Panc1 (cell line): ENCODE data around the gene ARID2. TPM values are rescaled to one million over a fixed set of nuclear protein-coding genes. Genes with fewer than 3 reads are reported as not detected.
A peak's percentile ranks its signal among the peaks of the same experiment; 100 is the strongest.

ENCODE experiments used
- ATAC-seq: fragments of 200-7000 bp; cut with Tn5 transposase; 2 replicates; pipeline ENCODE4 v1.9.1; 2020; ENCODE audit warnings: mild to moderate bottlenecking, moderate library complexity
- BruUV-seq: library from RNA; stranded (reverse); fragments of 400-500 nt; replicated peaks from 2 replicates; lab custom pipeline; 2021; lab: Mats Ljungman, UMichigan
- CTCF ChIA-PET: fragments of 300-600 bp; sonication (Branson Sonifier 250); formaldehyde crosslinking; loops from one replicate; lab custom pipeline; 2022; ENCODE audit warnings: antibody characterized with exemption; lab: Charles Lee
- POLR2A ChIA-PET: fragments of 300-600 bp; sonication (Branson Sonifier 250); formaldehyde crosslinking; loops from one replicate; lab custom pipeline; 2022; ENCODE audit warnings: antibody characterized with exemption; lab: Charles Lee
- DNase-seq: peaks from one replicate; pipeline ENCODE4 v3.0.0-alpha.2; 2010; ENCODE audit warnings: low read depth, low spot score
- H3K27ac ChIP-seq: 2 replicates; pipeline ENCODE4 v1.5.1; 2011; ENCODE audit warnings: mild to moderate bottlenecking, low read length, inconsistent platforms
- H3K27me3 ChIP-seq: fragments of 200-500 bp; sonication (Bioruptor generic); 2 replicates; pipeline ENCODE4 v1.6.0; 2014; ENCODE audit warnings: low read length, inconsistent platforms; ENCODE audit not compliant: control insufficient read depth, insufficient read depth
- H3K36me3 ChIP-seq: fragments of 200-500 bp; sonication (Bioruptor generic); 2 replicates; pipeline ENCODE4 v1.5.1; 2014; ENCODE audit warnings: inconsistent platforms, mild to moderate bottlenecking, low read length, moderate library complexity; ENCODE audit not compliant: control insufficient read depth, insufficient read depth
- H3K4me1 ChIP-seq: 2 replicates; pipeline ENCODE4 v1.5.1; 2011; ENCODE audit warnings: inconsistent platforms, mild to moderate bottlenecking, low read length, moderate library complexity; ENCODE audit not compliant: control insufficient read depth, insufficient read depth
- H3K4me3 ChIP-seq, 2 experiments: 2 replicates each; pipeline ENCODE4 v1.5.1; 2011 to 2012; ENCODE audit warnings: low read depth in 2 of 2, low read length in 2 of 2, mild to moderate bottlenecking in 2 of 2, inconsistent platforms in 1 of 2, moderate library complexity in 1 of 2
- H3K9me3 ChIP-seq: fragments of 200-500 bp; sonication (Bioruptor generic); 2 replicates; pipeline ENCODE4 v1.5.1; 2014; ENCODE audit warnings: low read depth, mild to moderate bottlenecking, inconsistent platforms, low read length, moderate library complexity; ENCODE audit not compliant: control insufficient read depth, insufficient read depth
- CTCF ChIP-seq: fragments of 450-650 bp; IDR thresholded peaks from 2 replicates; pipeline ENCODE4 v1.5.1; 2017; ENCODE audit warnings: mild to moderate bottlenecking
- POLR2AphosphoS5 ChIP-seq: IDR thresholded peaks from 2 replicates; pipeline ENCODE4 v1.6.1; 2012; ENCODE audit warnings: mild to moderate bottlenecking, low read depth, low read length, moderate library complexity
- SIN3A ChIP-seq: IDR thresholded peaks from 2 replicates; pipeline ENCODE4 v1.6.1; 2012; ENCODE audit warnings: low read depth, mild to moderate bottlenecking, low read length, moderate library complexity, borderline replicate concordance; ENCODE audit not compliant: insufficient read depth
- in situ Hi-C: cut with HindIII; loops from 2 replicates; pipeline ENCODE4 v1.10.0; 2016; ENCODE audit warnings: low sequenced_read_pairs, low pct_unique_long_range_greater_than_20kb
- intact Hi-C: fragments of 100-400 bp; cut with micrococcal nuclease; formaldehyde crosslinking; loops from one replicate; pipeline ENCODE4 v1.10.0; 2022; ENCODE audit not compliant: unreplicated experiment
- total RNA-seq: library from RNA; stranded (reverse); gene quantifications from one replicate; pipeline ENCODE4 v1.2.1, GENCODE V29; 2021; ENCODE audit not compliant: unreplicated experiment
- TF ChIP-seq, protein P1 (sequence below), 2 experiments: IDR thresholded peaks; 2 replicates each; pipeline ENCODE4 v1.6.1; 2011 to 2012; ENCODE audit warnings: low read depth in 2 of 2, control low read depth in 1 of 2, low read length in 1 of 2, mild to moderate bottlenecking in 1 of 2, moderate library complexity in 1 of 2; ENCODE audit not compliant: insufficient read depth in 1 of 2

The ARID2 gene
- total RNA-seq, 1 experiment from 2014 or later: 39.5 TPM

GRCh38 chr12:45794422-45794821, 64.9 kb downstream of the ARID2 start:
- Histone ChIP-seq H3K27me3 (no peaks in the 10 kb centered on the region), H3K4me1 (0 out of 2 replicates have a peak, but pooled peaks cover 3% of the 10 kb centered on the region), H3K9me3 (no peaks in the 10 kb centered on the region), H3K27ac (no peak overlapping the region), H3K4me3 (no peak overlapping the region), H3K36me3 (no peaks in the 10 kb centered on the region; the same call in 1 of the 2 replicates)
- no peak for TF ChIP-seq CTCF
- TF ChIP-seq, protein P1, sequence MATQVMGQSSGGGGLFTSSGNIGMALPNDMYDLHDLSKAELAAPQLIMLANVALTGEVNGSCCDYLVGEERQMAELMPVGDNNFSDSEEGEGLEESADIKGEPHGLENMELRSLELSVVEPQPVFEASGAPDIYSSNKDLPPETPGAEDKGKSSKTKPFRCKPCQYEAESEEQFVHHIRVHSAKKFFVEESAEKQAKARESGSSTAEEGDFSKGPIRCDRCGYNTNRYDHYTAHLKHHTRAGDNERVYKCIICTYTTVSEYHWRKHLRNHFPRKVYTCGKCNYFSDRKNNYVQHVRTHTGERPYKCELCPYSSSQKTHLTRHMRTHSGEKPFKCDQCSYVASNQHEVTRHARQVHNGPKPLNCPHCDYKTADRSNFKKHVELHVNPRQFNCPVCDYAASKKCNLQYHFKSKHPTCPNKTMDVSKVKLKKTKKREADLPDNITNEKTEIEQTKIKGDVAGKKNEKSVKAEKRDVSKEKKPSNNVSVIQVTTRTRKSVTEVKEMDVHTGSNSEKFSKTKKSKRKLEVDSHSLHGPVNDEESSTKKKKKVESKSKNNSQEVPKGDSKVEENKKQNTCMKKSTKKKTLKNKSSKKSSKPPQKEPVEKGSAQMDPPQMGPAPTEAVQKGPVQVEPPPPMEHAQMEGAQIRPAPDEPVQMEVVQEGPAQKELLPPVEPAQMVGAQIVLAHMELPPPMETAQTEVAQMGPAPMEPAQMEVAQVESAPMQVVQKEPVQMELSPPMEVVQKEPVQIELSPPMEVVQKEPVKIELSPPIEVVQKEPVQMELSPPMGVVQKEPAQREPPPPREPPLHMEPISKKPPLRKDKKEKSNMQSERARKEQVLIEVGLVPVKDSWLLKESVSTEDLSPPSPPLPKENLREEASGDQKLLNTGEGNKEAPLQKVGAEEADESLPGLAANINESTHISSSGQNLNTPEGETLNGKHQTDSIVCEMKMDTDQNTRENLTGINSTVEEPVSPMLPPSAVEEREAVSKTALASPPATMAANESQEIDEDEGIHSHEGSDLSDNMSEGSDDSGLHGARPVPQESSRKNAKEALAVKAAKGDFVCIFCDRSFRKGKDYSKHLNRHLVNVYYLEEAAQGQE (IDR thresholded peaks at IDR 0.05; ENCODE audit: insufficient read depth in 1 of 2, low read depth in 2 of 2, low read length in 1 of 2): peak; percentile 67 to 74; a peak in 3 of 4 replicates
- no TSS peak for BruUV-seq
- no peak for DNase-seq
- ChIA-PET POLR2A (no interaction called here), CTCF (no interaction called here)
- intact Hi-C loops (no loop called here), in situ Hi-C loops (no loop called here)
- no peak for ATAC-seq

DNA sequence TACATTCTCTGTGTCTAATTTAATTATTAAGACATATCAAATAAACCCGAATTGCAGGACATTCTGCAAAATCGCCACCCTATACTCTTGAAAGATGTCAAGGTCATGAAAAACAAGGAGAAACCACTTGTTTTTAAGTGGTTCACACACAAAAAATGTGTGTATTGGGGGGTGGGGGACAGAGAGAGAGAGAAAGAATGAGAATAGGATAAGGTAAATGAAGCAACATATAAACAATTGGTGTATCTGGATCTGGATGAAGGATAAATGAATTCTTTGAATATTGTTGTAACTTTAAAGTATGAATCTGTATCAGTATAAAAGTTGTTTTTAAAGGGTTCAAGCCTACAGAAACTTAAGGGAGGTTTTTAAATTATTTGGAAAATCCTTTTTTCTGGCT, 72.1 kb downstream of the ARID2 start:
- CTCF ChIA-PET: no interaction called here
- ATAC-seq (no peak), DNase-seq (no peak)
- H3K27me3 ChIP-seq: no peaks in the 10 kb centered on the region
- no TSS peak for BruUV-seq
- H3K36me3 ChIP-seq: no peaks in the 10 kb centered on the region; the same call in 1 of the 2 replicates
- H3K9me3 ChIP-seq: no peaks in the 10 kb centered on the region
- no peak overlapping the region for H3K27ac ChIP-seq
- TF ChIP-seq, protein P1 (IDR thresholded peaks at IDR 0.05; ENCODE audit: insufficient read depth in 1 of 2, low read depth in 2 of 2, low read length in 1 of 2): no peak
- TF ChIP-seq POLR2AphosphoS5 (no peak), SIN3A (no peak)
- H3K4me3 ChIP-seq: no peak overlapping the region
- intact Hi-C loops (no loop called here), in situ Hi-C loops (no loop called here)
- no peaks in the 10 kb centered on the region for H3K4me1 ChIP-seq
- POLR2A ChIA-PET: no interaction called here
